KMS-11 (cell line): Measurements from ENCODE around the gene CST4.
"Not testable (repeated sequence)": the region's sequence is repeated elsewhere in the genome, so short reads cannot be mapped to it uniquely, and the experiment has no call there.

Experiments
- H2AFZ ChIP-seq: fragments of 200-600 bp; sonication (generic); 2 replicates; pipeline ENCODE4 v1.6.1; 2016; ENCODE audit warnings: antibody characterized with exemption, mixed run types, low read depth
- H3K27ac ChIP-seq: fragments of 200-600 bp; sonication (generic); 2 replicates; pipeline ENCODE4 v1.6.1; 2016; ENCODE audit warnings: mild to moderate bottlenecking, mixed run types
- H3K27me3 ChIP-seq: fragments of 200-600 bp; sonication (generic); 2 replicates; pipeline ENCODE4 v1.6.1; 2017; ENCODE audit warnings: mild to moderate bottlenecking, low read depth, mixed run types, moderate library complexity; ENCODE audit not compliant: insufficient read depth
- H3K36me3 ChIP-seq: fragments of 200-600 bp; sonication (generic); 2 replicates; pipeline ENCODE4 v1.6.1; 2017; ENCODE audit warnings: mild to moderate bottlenecking, mixed run types; ENCODE audit not compliant: insufficient read depth
- H3K4me1 ChIP-seq: fragments of 200-600 bp; sonication (generic); 2 replicates; pipeline ENCODE4 v1.6.1; 2016; ENCODE audit warnings: mild to moderate bottlenecking, low read depth, mixed run types; ENCODE audit not compliant: poor library complexity, severe bottlenecking
- H3K4me2 ChIP-seq: fragments of 200-600 bp; sonication (generic); 2 replicates; pipeline ENCODE4 v1.7.0; 2016; ENCODE audit warnings: mild to moderate bottlenecking, mixed run types
- H3K4me3 ChIP-seq: fragments of 200-600 bp; sonication (generic); IDR thresholded peaks from 2 replicates; pipeline ENCODE4 v1.6.1; 2017; ENCODE audit warnings: low read depth, low read length, mixed read lengths; ENCODE audit not compliant: insufficient read depth
- H3K79me2 ChIP-seq: fragments of 200-600 bp; sonication (generic); 2 replicates; pipeline ENCODE4 v1.6.1; 2016; ENCODE audit warnings: low read depth, mixed run types; ENCODE audit not compliant: insufficient read depth
- H3K9ac ChIP-seq: fragments of 200-600 bp; sonication (generic); 2 replicates; pipeline ENCODE4 v1.6.1; 2016; ENCODE audit warnings: mild to moderate bottlenecking, mixed run types
- H4K20me1 ChIP-seq: fragments of 200-600 bp; sonication (generic); 2 replicates; pipeline ENCODE4 v1.6.1; 2016; ENCODE audit warnings: mild to moderate bottlenecking, mixed run types; ENCODE audit not compliant: insufficient read depth
- TF ChIP-seq, protein P1 (sequence below): fragments of 200-600 bp; sonication (generic); conservative IDR thresholded peaks from 2 replicates; pipeline ENCODE4 v1.6.1; 2017; ENCODE audit warnings: low read depth, mild to moderate bottlenecking, antibody characterized with exemption, low read length, moderate library complexity, mixed read lengths

The CST4 gene

DNA sequence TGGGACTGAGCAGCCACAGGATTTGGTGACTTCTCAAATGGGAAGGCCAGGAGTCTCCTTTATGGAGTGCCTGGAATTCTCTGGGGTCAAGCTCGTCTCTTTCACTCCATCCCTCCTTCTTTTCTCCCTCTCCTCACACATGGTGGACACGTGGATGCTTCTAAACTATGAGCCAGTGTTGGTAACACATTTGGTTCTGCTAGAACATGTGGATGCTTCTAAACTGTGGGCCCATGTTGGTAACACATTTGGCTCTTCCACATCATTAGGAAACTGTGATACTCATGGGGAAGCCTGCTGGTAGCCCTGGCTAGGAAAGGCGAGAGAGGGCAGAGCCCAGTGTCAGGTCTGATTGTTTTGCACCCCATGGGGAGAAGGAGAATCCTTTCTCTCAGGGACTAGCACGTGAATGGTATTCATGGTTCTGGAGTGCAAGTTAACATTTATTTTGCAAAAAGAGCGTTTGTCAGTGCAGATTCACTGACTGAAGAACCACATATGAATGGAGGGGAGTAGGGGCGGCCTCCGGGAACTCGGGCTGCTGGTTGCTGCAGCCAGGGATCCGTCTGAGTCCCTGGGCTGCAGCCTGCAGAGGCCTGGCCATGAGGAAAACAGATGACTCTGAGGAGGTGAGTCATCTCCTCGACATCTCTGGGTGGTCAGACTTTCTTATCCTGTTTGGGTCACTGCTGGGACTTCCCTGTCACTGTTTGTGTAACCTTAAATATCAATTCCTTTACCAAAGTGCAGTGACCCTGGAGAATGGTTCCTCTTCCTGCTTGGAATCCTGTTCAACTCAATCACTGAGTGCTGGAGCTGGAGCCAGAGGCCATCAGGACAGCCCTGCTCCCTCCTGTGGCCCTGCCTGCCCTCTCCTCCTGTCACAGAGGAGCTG lies 4.1 kb upstream of the CST4 start:
- H3K27ac ChIP-seq, H3K36me3 ChIP-seq, H3K79me2 ChIP-seq, H3K4me3 ChIP-seq, H2AFZ ChIP-seq, H3K9ac ChIP-seq, H3K4me2 ChIP-seq, H3K4me1 ChIP-seq, H4K20me1 ChIP-seq, H3K27me3 ChIP-seq: not testable (repeated sequence)

DNA sequence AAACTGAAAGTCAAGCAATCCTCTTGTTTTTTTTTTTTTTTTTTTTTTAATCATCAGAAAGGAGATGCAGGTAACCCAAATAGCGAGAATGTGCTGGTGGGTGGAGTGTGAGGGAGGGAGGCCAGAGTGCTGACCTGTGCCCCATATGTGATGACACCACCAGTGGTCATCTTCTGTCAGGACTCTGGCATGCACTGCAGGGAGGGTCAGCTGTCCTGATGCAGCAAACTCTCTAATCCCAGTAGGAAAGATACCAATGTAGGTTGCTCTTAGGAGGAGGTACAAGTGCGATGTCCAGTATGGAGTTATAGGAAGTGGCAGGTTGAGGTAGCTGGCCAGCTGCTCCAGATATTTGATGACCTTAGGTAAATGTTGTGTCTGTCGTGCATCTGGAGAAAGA lies 2.8 kb upstream of the CST4 start:
- Histone ChIP-seq H3K27me3 (no peaks in the 10 kb centered on the region), H3K4me2 (no peak overlapping the region), H3K79me2 (no peaks in the 10 kb centered on the region), H3K9ac (no peak overlapping the region), H2AFZ (no peak overlapping the region), H4K20me1 (no peaks in the 10 kb centered on the region), H3K4me3 (no peak overlapping the region), H3K4me1 (no peaks in the 10 kb centered on the region), H3K27ac (no peak overlapping the region), H3K36me3 (no peaks in the 10 kb centered on the region)
- TF ChIP-seq, protein P1, sequence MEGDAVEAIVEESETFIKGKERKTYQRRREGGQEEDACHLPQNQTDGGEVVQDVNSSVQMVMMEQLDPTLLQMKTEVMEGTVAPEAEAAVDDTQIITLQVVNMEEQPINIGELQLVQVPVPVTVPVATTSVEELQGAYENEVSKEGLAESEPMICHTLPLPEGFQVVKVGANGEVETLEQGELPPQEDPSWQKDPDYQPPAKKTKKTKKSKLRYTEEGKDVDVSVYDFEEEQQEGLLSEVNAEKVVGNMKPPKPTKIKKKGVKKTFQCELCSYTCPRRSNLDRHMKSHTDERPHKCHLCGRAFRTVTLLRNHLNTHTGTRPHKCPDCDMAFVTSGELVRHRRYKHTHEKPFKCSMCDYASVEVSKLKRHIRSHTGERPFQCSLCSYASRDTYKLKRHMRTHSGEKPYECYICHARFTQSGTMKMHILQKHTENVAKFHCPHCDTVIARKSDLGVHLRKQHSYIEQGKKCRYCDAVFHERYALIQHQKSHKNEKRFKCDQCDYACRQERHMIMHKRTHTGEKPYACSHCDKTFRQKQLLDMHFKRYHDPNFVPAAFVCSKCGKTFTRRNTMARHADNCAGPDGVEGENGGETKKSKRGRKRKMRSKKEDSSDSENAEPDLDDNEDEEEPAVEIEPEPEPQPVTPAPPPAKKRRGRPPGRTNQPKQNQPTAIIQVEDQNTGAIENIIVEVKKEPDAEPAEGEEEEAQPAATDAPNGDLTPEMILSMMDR = no peak

GRCh38 chr20:23690581-23690980 lies 1.7 kb upstream of the CST4 start:
- H3K79me2 ChIP-seq = no peaks in the 10 kb centered on the region
- no peaks in the 10 kb centered on the region for H3K36me3 ChIP-seq
- H3K4me3 ChIP-seq = no peak overlapping the region
- H4K20me1 ChIP-seq = no peaks in the 10 kb centered on the region
- TF ChIP-seq, protein P1 = no peak
- H3K27ac ChIP-seq = no peak overlapping the region
- H2AFZ ChIP-seq = no peak overlapping the region
- H3K27me3 ChIP-seq = no peaks in the 10 kb centered on the region
- no peaks in the 10 kb centered on the region for H3K4me1 ChIP-seq
- H3K9ac ChIP-seq = no peak overlapping the region
- H3K4me2 ChIP-seq = no peak overlapping the region

- no peaks in the 10 kb centered on the region for H4K20me1 ChIP-seq
- H2AFZ ChIP-seq = no peak overlapping the region
- H3K4me2 ChIP-seq = no peak overlapping the region
- no peak overlapping the region for H3K27ac ChIP-seq
- H3K9ac ChIP-seq = no peak overlapping the region
- TF ChIP-seq, protein P1 = no peak
- no peaks in the 10 kb centered on the region for H3K79me2 ChIP-seq
- no peak overlapping the region for H3K4me3 ChIP-seq
- H3K36me3 ChIP-seq = no peaks in the 10 kb centered on the region
- no peaks in the 10 kb centered on the region for H3K4me1 ChIP-seq
- H3K27me3 ChIP-seq = no peaks in the 10 kb centered on the region
Measured at GRCh38 chr20:23689399-23689690, 507 bp upstream of the CST4 start.

- H3K4me3 ChIP-seq = no peak overlapping the region
- H3K27me3 ChIP-seq = no peaks in the 10 kb centered on the region
- H3K9ac ChIP-seq = no peak overlapping the region
- H2AFZ ChIP-seq = no peak overlapping the region
- no peaks in the 10 kb centered on the region for H3K4me1 ChIP-seq
- H3K27ac ChIP-seq = no peak overlapping the region
- H3K4me2 ChIP-seq = no peak overlapping the region
- TF ChIP-seq, protein P1 = no peak
- H3K36me3 ChIP-seq = no peaks in the 10 kb centered on the region
- H4K20me1 ChIP-seq = no peaks in the 10 kb centered on the region
- no peaks in the 10 kb centered on the region for H3K79me2 ChIP-seq
Measured at GRCh38 chr20:23687986-23688385, 852 bp downstream of the CST4 start.
